GM15510 (cell line): Measurements from ENCODE around the gene GNG4.

Source experiments
- POLR2A ChIP-seq: IDR thresholded peaks from 3 replicates; pipeline ENCODE4 v1.6.1; 2011; ENCODE audit warnings: borderline replicate concordance; ENCODE audit not compliant: insufficient read length; ENCODE audit errors: extremely low read depth

GNG4 gene

DNA sequence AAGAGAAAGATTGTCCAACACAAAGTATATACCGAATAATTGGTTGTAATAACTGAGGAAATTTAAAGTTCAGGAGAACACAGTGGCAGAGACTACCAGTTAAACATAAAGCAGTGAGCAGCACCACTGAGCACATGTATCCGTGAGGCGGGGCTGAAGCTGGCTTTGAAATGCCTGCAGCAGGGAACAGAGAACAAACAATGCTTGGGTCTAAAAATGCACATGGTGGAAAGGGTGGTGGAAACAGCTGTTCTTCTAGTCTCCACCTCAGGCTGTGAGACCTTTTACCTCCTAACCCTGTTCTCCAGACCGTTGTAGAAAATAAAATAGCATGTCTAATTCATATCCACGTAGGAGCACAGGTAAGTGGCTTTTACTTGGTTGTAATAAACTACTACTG is 7.7 kb upstream of the GNG4 start:
- no peak for TF ChIP-seq POLR2A

DNA sequence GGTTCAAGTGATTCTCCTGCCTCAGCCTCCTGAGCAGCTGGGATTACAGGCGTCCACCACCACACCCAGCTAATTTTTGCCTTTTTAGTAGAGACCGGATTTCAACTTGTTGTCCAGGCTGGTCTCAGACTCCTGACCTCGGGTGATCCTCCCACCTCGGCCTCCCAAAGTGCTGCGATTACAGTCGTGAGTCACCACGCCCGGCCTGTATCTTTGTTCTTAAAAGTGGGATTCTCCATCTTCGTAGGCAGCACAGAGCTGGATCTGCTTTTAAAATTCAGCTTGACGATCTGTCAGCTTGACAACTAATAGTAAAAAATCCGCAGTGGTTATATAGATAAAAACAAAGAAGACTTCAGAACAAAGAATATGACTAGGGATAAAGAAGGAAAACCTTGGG is 2.8 kb upstream of the GNG4 start:
- no peak for TF ChIP-seq POLR2A

DNA sequence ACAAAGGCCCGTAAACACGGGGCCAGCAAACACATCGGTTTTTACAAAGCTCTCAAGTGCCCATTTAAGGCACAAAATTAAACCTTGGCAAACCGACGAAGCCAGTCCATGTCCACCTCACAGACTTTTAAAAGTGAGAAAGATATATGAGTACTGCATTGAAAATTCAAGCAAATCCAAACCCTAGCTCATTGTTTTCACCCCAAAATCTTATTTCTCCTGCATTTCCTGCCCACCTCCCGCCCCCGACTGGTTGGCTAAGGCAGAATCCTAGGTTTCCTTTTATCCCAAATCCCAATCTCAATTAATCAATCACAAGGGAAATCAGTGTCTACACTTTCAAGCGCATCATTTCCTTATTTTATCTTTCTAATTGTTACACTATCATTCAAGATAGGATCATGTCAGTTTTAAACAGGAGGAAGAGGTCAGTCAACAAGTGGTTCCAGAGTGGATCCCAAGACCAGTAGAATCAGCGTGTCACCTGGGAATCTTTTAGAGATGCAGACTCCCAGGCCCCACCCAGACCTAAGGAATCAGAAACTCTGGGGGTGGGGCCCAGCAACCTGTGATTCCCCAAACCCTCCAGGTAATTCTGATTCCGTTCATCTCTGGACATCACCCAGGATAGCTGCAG is 1.7 kb upstream of the GNG4 start:
- TF ChIP-seq POLR2A, result no peak

DNA sequence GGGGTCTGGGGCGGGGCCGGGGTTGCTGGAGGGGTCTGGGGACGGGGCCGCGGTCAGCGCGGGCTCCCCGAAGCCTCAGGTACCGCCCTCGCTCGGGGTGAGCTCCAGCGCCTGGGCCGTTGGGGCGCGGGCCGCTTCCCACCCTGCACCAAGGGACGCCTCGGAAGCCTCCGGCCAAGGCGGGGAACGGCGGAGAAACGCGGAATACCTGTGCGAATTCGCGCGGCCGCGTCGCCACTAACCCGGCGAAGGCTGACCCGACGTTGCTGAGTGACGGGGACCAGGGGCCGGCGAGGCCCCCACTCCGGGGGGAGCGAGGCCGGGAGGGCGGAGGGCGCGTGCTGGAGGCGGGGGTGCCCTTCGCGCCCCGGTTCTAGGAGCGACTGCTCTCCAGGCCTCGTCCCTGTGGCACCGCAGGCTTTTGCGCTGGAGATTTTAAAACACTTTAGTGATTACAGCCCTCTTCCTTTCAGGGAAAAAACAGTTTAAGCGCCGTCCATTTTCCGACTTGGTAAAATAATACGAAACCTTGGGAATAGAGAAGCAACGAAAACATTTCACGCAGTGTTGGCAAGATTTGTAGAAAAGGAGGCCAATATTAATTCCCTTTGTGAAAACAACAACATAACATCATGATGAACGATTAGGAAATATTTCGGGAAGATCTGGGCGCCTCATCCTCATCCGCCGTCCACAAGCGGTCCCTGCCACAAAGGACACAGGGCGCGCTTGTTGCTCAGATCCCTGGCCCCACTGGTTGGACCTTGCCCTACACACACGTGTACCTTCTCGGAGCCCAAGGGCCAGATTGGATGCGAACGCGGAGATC is 971 bp upstream of the GNG4 start:
- TF ChIP-seq POLR2A, result no peak

DNA sequence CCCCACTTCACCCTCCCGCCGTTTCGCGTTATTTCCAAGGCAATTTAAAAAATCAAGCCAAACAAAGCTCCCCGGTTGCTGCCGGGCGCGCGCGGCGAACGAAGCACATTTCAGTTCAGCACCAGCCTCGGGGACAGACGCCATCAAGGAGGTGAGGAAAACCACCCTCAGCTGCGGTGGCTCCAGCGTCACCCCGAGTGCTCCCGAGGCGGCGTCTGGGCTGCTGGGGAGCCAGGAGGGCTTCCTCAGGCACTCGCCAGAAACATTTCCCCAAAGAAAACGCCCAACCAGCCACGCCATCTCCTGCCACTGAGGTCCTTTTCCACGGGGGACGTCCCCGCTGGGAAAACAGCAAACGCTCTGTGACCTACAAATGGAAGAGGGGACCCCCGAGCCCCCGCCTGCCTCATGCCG is 623 bp downstream of the GNG4 start:
- no peak for TF ChIP-seq POLR2A

DNA sequence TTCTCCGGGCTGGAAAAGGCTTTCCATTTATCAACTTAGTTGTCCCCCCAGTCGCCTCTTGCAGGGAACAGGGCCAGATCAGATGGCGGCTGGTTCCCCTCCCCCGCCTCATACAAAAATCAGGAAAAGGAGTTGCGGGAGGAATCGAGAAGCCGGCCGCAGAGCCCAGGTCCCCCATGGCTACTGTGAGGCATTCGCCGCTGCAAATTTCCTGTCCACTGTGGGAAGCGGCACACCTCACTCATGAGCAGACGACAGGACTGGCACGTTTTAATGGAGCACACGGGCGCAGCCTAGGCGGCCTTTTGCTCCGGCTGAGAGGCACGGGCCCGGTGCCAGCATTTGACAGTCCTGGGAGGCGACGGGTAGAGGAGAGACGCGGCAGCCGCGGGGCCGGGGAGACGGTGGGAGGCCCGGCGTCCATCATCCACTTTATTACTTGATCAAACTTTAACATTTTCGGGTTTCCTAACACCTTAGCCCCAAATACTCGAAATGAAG is 1.1 kb downstream of the GNG4 start:
- no peak for TF ChIP-seq POLR2A

DNA sequence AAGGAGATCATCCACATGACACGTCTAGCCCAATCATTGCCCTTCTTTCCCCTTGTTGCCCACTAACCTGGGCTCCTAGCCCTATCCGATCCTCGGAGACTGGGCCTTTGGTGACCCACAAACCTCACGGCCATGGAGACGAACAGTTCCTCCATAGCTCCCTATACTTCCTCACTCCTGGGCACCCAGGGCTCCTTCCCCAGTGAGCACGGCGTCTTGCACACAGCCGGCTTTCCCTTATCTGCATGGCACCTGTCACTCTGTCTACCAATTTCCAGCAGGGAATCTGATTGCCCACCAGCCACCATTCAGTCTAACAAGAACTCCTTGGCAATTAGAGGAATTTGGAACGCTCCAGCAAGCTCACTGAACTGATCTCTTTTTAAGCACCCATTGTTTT is 3.1 kb downstream of the GNG4 start:
- TF ChIP-seq POLR2A, result no peak

DNA sequence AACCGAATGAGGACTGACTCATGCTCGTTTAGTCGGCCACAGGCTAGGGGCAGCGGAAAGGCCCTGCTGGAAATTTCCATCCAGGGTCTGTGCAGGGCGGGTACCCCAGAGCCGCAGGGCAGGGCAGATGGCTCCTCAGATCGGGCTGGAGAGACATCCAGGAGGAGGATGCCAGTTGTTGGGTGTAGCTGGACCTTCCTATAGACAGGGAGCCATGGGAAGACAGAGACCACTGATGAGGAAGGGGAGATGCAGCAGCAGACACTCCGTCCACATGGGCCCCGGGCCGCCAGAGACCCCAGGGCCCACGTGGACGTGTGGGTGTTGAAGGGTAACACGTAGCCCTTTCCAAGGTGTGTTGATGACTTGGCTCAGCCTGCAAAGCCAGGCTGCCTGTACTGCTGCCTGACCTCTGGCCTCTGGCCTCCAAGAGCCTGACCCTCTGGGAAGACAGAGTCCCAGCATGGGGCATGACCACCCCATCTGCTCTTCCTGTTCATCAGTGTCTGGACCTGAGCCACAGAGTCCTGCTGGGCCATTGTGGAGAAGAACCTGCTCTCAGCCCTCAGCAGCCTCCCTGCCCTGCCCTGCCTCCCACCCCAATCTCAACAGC is 4.8 kb downstream of the GNG4 start:
- no peak for TF ChIP-seq POLR2A

DNA sequence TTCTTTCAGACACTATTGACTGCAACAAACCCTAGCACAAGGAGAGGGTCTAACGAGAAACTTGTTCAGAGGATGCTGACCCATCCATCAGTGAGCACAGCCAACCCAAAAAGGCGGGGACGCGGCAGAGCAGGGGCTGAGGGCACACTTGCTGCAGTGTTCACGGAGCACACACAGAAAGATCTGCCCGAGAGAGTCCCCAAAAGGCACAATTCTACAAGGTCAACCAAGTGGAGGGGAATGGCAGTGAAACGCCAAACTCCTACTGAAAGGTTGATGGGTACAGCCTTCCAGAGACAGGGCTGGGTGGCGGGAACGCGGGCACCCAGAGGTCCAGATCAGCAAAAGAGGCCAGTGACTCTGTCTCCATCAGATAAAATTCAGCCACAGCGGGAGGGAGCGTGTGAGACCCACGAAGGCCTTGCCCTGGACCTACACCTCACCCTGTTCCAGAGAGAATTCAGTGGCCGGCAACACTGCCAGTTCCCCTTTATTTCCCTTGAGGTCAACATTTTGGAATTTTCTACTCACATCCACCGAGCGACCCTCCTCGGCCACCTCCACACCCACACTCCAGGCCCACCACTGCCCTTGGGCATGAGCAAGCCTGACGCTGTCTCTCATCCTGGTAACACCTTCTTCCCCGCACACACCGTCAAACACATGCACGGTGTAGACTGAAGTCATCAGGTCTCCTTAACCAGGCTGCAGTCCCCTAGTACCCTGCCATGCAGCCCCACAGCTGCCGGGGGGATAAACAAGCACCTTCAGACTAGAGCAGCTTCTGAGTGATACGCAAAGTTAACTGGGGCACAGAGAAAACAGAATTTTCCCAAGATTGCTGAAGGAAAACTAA is 5.5 kb downstream of the GNG4 start:
- no peak for TF ChIP-seq POLR2A

DNA sequence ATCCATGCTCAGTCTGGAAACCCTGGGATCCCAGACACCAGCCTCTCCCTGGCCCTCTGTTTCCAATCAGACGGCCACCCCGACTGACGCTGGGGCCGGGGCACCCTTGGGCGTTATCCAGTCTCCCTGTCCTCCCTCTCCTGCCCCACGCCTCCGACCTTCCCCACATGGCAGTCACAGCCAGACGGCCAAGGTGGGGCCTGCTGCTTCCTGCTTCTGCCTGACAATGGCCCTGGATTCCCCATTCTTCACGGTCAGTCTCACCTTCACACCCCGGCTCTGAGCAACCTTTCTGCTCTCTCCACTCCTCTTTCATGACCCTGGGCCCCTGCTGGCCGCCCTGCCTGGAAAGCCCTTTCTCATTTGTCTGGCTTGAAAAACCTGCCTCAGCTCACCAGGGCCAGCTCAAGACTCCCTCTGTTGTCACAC is 6.6 kb downstream of the GNG4 start:
- no peak for TF ChIP-seq POLR2A

DNA sequence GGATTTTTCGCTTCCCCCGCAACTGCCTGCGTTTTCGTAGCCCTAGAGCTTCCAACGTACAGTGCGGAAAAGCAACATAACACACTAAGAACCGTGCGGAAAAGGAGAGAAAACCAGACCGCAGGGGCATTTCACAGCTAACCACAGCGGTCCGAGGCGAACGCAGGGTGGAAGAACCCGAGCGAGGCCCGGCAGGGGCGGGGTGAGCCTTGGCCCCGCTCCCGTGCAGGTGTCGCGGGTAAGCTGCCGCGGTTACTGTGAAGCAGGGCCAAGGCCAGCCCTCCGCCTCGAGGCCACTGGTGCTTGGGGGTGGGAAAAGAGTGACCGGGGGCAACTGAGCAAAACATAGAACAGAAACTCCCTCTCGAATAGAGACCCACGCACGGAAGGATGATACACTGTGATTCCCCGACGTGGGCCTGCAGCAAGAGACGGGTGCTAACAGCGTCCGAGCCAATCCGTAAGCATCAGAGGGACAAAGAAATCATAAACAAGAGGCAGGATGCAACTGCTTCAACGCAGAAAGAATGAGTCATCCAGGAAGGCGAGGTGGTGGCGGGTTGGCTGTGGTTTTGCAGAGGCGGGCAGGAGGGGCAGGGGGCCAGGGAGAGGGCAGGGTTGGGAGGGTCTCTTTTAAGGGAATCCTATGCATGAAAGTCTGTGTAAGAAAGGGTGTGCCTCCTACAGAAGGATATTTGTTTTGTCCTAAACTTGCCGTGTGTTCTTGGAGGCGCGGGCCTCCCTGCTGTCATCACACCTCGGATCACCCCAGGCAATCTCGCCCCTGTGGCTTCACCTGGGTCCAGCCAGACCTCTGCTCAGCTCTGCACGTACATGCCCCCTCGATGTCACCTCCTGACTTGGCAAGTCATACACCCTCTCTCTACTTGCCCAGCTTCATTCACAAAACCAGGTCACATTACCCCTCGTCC is 7.3 kb downstream of the GNG4 start:
- TF ChIP-seq POLR2A, result no peak

DNA sequence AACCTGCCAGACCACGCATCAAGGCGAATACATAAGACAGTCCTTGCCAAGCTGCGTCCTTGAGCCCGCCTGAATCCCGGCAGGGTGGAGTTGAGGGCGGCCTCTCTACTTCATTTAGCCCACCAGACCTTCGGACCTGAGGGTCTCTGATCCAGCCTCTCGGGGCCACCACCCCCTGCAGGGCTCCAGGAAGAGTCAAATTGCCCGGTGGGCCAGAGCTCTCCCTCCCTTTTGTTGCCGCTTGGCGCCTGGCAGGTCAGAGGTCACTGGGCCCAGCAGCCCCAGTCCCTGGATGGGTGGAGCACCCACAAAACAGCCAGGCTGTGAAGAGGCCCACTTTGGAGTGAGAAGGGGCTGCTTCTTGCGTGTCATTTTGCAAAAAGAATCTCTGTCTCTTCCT is 9.0 kb downstream of the GNG4 start:
- no peak for TF ChIP-seq POLR2A
